Epithelial cell of proximal tubule (primary cell): ENCODE results near the gene TRIM22. TPM values are rescaled to one million over a fixed set of nuclear protein-coding genes. Genes with fewer than 3 reads are reported as not detected.

ENCODE experiments used
- DNase-seq: peaks from one replicate; pipeline ENCODE4 v3.0.0-alpha.2; 2011; ENCODE audit warnings: low read depth
- H3K4me3 ChIP-seq: 2 replicates; pipeline ENCODE4 v1.5.1; 2011; ENCODE audit warnings: low read depth, mild to moderate bottlenecking, low read length
- CTCF ChIP-seq: conservative IDR thresholded peaks from 2 replicates; pipeline ENCODE4 v1.5.1; 2012; ENCODE audit warnings: low read depth, mild to moderate bottlenecking, low read length
- total RNA-seq: library from RNA; depleted of rRNA; stranded (reverse); fragments of >200 nt; gene quantifications from 2 replicates; pipeline ENCODE4 v1.2.3, GENCODE V29; 2015

The TRIM22 gene
- total RNA-seq, 1 donor from 2014 or later = 18.9 TPM

DNA sequence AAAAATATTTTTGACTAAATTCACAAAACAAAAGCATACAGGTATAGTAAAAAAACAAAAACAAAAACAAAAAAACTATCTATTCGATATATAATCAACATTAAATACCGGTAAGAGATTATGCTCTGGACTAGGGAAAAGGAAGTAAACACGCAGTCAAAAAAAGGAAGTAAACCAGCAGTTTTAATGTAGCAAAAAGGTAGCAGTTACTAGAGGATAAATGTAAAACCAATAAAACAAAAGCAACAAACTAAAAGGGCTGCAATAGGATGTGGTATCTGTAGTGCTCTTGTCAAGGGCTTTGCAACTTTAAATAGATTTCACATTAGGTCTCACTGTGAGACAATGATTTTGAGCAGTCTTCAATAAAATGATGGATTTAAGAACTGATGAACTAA lies 2.4 kb downstream of the TRIM22 start:
- no peak for DNase-seq
- TF ChIP-seq CTCF = no peak

DNA sequence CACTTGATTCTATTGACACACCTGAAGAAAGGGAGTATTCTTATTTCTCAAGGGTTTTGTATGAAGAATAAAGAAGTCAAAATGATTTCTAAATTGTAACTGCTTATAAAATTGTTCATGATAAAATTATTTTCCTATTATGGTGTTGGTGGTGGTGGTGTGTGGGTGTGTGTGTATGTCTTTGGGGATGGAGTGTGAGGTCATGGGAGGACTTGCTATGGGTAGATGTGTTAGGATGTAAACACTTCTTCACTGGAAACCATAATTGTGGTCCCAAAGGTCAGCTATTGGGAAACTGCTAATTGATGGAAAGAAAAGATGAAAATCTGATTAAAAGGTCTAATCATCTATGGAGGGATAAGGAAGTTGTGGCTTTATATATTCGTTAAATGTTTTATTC lies 5.1 kb downstream of the TRIM22 start:
- DNase-seq = no peak
- no peak overlapping the region for H3K4me3 ChIP-seq
- no peak for TF ChIP-seq CTCF

More for the DNA sequence above, 2.4 kb downstream of the TRIM22 start:
- H3K4me3 ChIP-seq = no peak overlapping the region

GRCh38 chr11:5695580-5695979 lies 6.0 kb downstream of the TRIM22 start:
- TF ChIP-seq CTCF = no peak
- no peak overlapping the region for H3K4me3 ChIP-seq
- no peak for DNase-seq

DNA sequence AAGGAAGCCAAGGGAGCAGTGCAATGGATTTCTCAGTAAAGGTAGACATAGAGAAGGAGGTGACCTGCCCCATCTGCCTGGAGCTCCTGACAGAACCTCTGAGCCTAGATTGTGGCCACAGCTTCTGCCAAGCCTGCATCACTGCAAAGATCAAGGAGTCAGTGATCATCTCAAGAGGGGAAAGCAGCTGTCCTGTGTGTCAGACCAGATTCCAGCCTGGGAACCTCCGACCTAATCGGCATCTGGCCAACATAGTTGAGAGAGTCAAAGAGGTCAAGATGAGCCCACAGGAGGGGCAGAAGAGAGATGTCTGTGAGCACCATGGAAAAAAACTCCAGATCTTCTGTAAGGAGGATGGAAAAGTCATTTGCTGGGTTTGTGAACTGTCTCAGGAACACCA lies 6.6 kb downstream of the TRIM22 start:
- TF ChIP-seq CTCF = no peak
- DNase-seq = no peak
- H3K4me3 ChIP-seq = no peak overlapping the region

DNA sequence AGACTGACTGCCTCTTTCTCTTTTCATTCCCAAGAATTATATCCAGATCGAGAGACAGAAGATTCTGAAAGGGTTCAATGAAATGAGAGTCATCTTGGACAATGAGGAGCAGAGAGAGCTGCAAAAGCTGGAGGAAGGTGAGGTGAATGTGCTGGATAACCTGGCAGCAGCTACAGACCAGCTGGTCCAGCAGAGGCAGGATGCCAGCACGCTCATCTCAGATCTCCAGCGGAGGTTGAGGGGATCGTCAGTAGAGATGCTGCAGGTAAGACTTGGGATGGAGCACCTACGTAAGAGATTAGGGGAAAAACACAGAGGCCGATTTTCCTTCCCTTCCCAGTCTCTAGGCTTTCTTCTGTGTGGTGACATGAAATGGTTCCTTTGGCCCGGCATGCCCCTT lies 8.7 kb downstream of the TRIM22 start:
- TF ChIP-seq CTCF = no peak
- no peak for DNase-seq

DNA sequence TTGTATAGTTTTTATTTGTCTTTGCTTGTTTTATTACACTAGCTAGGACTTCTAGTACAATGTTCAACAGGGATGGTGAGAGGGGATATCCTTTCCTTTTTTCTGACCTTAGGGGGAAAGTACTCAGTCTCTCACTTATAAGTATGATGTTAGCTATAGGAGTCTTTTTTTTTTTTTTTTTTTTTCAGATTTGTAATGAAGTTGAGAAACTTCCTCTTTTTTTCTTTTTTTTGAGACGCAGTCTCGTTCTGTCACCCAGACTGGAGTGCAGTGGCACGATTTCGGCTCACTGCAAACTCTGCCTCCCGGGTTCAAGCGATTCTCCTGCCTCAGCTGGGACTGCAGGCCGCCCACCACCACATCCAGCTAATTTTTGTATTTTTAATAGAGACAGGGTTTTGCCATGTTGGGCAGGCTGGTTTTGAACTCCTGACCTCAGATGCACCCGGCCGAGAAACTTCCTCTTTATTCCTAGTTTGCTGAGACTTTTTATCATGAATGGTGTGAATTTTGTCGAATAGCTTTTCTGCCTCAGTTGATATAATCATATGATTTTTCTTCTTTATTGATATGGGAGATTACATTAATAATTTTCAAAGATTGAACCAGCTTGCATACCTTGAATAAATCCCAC lies 10.9 kb downstream of the TRIM22 start:
- no peak for TF ChIP-seq CTCF
- H3K4me3 ChIP-seq = no peak overlapping the region
- no peak for DNase-seq

More for the DNA sequence above, 8.7 kb downstream of the TRIM22 start:
- no peak overlapping the region for H3K4me3 ChIP-seq

DNA sequence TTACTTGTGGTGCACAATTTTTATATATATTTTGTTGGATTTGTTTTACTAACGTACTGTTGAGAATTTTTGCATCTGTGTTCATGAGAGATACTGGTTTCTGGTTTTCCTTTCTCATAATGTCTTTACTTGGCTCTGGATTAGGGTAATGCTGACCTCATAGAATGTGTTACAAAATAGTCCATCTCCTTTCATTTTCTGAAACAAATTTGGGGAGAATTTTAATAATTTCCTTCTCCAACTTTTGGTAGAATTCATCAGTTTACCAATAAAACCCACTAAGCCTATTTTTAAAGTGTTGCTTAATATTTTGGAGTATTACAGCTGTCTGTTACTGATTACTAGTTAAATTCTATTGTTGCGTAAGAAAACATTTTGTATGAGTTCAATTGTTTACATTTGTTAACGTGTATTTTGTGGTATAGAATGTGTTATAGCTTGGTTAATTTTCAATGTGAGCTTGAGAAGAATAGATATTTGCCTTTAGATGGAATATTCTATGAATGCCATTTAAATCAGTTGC lies 11.5 kb downstream of the TRIM22 start:
- no peak overlapping the region for H3K4me3 ChIP-seq
- TF ChIP-seq CTCF = no peak
- DNase-seq = no peak
